Ishikawa (cell line): ENCODE results near the gene RAB12.

Experiments used
- CREB1 ChIP-seq: IDR thresholded peaks from 2 replicates; pipeline ENCODE4 v1.6.1; 2012; ENCODE audit warnings: low read depth
- EGR1 ChIP-seq: IDR thresholded peaks from 2 replicates; pipeline ENCODE4 v1.6.1; 2012
- EP300 ChIP-seq: IDR thresholded peaks from 2 replicates; pipeline ENCODE4 v1.6.1; 2012; ENCODE audit warnings: borderline replicate concordance
- FOXM1 ChIP-seq: IDR thresholded peaks from 2 replicates; pipeline ENCODE4 v1.6.1; 2012; ENCODE audit warnings: low read depth, borderline replicate concordance
- NFIC ChIP-seq: IDR thresholded peaks from 2 replicates; pipeline ENCODE4 v1.6.1; 2012
- RAD21 ChIP-seq: IDR thresholded peaks from 2 replicates; pipeline ENCODE4 v1.6.1; 2012; ENCODE audit warnings: low read depth
- TAF1 ChIP-seq: IDR thresholded peaks from 2 replicates; pipeline ENCODE4 v1.6.1; 2012; ENCODE audit warnings: low read depth, mild to moderate bottlenecking
- TEAD4 ChIP-seq: IDR thresholded peaks from 2 replicates; pipeline ENCODE4 v1.6.1; 2012
- YY1 ChIP-seq: IDR thresholded peaks from 2 replicates; pipeline ENCODE4 v1.6.1; 2012; ENCODE audit warnings: low read depth
- ZBTB7A ChIP-seq: IDR thresholded peaks from 2 replicates; pipeline ENCODE4 v1.6.1; 2012; ENCODE audit warnings: low read depth
- TF ChIP-seq, protein P1 (sequence below): IDR thresholded peaks from 2 replicates; pipeline ENCODE4 v1.6.1; 2012; ENCODE audit warnings: low read depth, mild to moderate bottlenecking
- TF ChIP-seq, protein P2 (sequence below): IDR thresholded peaks from 2 replicates; pipeline ENCODE4 v1.6.1; 2012
- TF ChIP-seq, protein P3 (sequence below): IDR thresholded peaks from 2 replicates; pipeline ENCODE4 v1.6.1; 2012

GRCh38 chr18:8629602-8630001, 20.4 kb downstream of the RAB12 start:
- TF ChIP-seq EP300 (no peak), ZBTB7A (no peak), RAD21 (no peak), EGR1 (no peak), FOXM1 (no peak), YY1 (no peak), CREB1 (no peak), TEAD4 (no peak), TAF1 (no peak), NFIC (no peak)
- TF ChIP-seq, protein P1, sequence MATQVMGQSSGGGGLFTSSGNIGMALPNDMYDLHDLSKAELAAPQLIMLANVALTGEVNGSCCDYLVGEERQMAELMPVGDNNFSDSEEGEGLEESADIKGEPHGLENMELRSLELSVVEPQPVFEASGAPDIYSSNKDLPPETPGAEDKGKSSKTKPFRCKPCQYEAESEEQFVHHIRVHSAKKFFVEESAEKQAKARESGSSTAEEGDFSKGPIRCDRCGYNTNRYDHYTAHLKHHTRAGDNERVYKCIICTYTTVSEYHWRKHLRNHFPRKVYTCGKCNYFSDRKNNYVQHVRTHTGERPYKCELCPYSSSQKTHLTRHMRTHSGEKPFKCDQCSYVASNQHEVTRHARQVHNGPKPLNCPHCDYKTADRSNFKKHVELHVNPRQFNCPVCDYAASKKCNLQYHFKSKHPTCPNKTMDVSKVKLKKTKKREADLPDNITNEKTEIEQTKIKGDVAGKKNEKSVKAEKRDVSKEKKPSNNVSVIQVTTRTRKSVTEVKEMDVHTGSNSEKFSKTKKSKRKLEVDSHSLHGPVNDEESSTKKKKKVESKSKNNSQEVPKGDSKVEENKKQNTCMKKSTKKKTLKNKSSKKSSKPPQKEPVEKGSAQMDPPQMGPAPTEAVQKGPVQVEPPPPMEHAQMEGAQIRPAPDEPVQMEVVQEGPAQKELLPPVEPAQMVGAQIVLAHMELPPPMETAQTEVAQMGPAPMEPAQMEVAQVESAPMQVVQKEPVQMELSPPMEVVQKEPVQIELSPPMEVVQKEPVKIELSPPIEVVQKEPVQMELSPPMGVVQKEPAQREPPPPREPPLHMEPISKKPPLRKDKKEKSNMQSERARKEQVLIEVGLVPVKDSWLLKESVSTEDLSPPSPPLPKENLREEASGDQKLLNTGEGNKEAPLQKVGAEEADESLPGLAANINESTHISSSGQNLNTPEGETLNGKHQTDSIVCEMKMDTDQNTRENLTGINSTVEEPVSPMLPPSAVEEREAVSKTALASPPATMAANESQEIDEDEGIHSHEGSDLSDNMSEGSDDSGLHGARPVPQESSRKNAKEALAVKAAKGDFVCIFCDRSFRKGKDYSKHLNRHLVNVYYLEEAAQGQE = no peak
- TF ChIP-seq, protein P2, sequence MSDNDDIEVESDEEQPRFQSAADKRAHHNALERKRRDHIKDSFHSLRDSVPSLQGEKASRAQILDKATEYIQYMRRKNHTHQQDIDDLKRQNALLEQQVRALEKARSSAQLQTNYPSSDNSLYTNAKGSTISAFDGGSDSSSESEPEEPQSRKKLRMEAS = no peak
- TF ChIP-seq, protein P3, sequence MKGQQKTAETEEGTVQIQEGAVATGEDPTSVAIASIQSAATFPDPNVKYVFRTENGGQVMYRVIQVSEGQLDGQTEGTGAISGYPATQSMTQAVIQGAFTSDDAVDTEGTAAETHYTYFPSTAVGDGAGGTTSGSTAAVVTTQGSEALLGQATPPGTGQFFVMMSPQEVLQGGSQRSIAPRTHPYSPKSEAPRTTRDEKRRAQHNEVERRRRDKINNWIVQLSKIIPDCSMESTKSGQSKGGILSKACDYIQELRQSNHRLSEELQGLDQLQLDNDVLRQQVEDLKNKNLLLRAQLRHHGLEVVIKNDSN = no peak
